DMS79 (cell line): ENCODE data around the gene BMAL2.

Experiments used
- DNase-seq: peaks from one replicate; lab custom pipeline; 2025; lab: John Stamatoyannopoulos, UW

Gene BMAL2

GRCh38 chr12:27359578-27360340 lies 27.1 kb downstream of the BMAL2 start:
- DNase-seq, result no peak

GRCh38 chr12:27361372-27361771 lies 28.7 kb downstream of the BMAL2 start:
- no peak for DNase-seq

GRCh38 chr12:27366621-27367020 lies 34.0 kb downstream of the BMAL2 start:
- no peak for DNase-seq

- DNase-seq, result no peak
These were observed 34.4 kb downstream of the BMAL2 start for GRCh38 chr12:27367078-27367477.

- no peak for DNase-seq
These were observed 49.6 kb downstream of the BMAL2 start for GRCh38 chr12:27382171-27382795.
